ENCODE data around the gene PCGF2.
A peak's percentile ranks its signal among the peaks of the same experiment; 100 is the strongest.

The PCGF2 gene

DNA sequence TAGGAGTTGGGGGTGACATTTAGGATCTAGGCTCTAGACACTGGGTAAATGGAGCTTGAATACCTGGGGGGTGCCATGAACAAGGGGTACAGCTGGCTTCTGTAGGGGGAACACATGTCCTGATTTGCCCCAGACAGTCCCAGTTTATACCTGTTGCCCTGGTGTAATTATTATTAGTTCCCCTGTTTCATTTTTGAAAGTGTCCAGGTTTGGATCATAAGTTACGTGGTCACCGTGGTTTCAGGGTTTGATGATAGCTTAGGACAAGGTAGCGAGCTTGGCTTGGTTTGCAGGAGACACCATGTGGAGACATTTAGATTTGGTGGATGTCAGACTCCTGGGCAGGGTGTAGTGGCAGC lies 37.6 kb downstream of the PCGF2 start:
- DNase-seq (ENCODE audit: low read depth), result no peak
- H3K4me3 ChIP-seq (ENCODE audit: low read length), result no peak overlapping the region
- TF ChIP-seq, protein P1, sequence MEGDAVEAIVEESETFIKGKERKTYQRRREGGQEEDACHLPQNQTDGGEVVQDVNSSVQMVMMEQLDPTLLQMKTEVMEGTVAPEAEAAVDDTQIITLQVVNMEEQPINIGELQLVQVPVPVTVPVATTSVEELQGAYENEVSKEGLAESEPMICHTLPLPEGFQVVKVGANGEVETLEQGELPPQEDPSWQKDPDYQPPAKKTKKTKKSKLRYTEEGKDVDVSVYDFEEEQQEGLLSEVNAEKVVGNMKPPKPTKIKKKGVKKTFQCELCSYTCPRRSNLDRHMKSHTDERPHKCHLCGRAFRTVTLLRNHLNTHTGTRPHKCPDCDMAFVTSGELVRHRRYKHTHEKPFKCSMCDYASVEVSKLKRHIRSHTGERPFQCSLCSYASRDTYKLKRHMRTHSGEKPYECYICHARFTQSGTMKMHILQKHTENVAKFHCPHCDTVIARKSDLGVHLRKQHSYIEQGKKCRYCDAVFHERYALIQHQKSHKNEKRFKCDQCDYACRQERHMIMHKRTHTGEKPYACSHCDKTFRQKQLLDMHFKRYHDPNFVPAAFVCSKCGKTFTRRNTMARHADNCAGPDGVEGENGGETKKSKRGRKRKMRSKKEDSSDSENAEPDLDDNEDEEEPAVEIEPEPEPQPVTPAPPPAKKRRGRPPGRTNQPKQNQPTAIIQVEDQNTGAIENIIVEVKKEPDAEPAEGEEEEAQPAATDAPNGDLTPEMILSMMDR (conservative IDR thresholded peaks at IDR 0.05; ENCODE audit: low read depth, low read length), result no peak

DNA sequence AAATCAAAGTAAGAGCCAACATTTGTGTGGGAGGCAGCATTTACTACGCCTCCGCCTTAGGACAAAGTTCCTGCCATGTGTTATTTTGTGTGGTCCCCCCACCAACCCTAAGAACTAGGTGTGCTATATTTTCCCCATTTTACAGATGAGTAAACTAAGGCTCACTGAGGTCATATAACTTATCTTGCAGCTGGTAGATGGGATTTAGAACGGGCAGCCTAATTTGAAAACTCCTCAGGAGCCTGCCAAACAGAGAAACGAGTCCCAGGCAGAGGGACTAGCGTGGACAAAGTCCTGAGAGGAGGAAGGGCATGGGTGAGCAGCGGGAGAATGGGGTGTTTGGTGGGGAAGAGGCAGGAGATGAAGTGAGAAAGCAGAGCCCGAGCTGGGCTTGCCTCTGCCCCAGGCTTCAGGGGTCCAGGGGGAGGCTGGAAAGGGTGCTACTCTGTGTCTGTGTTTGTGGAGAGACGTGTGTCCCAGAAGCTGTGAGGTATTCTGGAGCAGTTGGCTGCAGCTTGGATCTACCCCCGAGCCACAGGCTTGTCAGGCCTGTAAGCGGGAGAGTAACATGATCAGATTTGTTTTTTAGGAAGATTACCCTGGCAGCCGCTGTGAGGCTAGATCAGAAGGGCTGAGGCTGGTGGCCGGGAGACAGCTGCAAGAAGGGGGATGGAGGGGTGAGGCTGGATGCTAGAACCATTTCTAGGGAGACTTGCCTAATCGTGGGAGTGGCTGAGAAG lies 38.1 kb downstream of the PCGF2 start:
- DNase-seq (ENCODE audit: low read depth), result no peak
- TF ChIP-seq, protein P1 (conservative IDR thresholded peaks at IDR 0.05; ENCODE audit: low read depth, low read length), result no peak
- H3K4me3 ChIP-seq (ENCODE audit: low read length), result no peak overlapping the region

DNA sequence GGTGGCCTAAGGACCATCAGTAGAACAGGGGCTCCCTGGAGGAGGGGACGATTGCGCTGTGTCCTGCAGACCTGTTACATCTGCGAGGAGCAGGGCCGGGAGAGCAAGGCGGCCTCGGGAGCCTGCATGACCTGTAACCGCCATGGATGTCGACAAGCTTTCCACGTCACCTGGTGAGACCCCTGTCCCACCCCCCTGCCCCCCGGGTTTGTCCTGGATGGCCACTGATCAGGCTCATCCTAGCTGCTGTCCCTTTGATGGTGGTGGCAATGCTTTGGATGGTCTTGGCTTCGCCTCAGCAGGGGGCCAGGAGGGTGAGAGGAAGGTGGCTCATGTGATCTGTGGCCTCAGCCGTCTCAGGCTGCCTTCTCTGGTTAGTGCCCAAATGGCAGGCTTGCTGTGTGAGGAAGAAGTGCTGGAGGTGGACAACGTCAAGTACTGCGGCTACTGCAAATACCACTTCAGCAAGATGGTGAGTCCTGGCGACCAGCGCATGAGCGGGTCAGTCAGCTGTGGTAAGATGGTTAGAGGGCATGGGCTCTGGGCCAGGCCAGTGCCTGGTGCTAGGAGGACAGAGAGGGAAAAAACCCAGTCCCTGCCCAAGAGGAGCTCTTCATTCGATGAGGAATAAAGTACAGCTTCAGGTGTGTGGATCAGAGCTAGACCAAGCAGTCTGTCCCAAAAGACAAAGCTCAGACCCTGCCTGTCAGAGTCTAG lies 38.9 kb downstream of the PCGF2 start:
- no peak overlapping the region for H3K4me3 ChIP-seq (ENCODE audit: low read length)
- TF ChIP-seq, protein P1 (conservative IDR thresholded peaks at IDR 0.05; ENCODE audit: low read depth, low read length), result no peak
- no peak for DNase-seq (ENCODE audit: low read depth)

DNA sequence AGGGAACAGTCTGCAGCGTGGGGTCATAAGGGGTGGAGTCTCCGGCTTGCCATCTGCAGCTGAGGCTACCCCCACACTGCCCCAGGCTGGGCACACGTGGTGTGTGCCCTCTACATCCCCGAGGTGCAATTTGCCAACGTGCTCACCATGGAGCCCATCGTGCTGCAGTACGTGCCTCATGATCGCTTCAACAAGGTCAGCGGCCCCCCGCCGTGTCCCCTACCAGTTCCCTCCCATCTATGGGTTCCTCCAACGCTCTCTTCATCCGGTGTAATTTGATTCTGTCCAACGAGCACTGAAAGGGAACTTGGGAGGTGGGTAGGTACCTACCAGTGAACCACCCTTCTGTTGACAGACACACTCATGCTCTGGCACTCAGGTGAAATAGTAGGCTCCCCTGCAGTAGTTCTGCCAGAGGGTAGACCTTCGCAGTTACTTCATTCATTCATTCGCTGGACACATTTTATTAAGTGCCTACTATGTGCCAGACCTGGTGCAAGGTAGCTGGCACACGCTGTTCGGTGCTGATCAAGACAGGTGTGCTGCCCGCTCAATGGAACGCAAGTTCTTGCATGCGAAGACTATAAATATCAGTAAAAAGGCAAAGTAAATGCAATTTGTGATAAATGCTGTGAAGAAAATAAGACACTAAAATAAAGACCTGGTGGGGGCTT lies 40.3 kb downstream of the PCGF2 start:
- TF ChIP-seq, protein P1 (conservative IDR thresholded peaks at IDR 0.05; ENCODE audit: low read depth, low read length), result no peak
- no peak for DNase-seq (ENCODE audit: low read depth)
- no peak overlapping the region for H3K4me3 ChIP-seq (ENCODE audit: low read length)

DNA sequence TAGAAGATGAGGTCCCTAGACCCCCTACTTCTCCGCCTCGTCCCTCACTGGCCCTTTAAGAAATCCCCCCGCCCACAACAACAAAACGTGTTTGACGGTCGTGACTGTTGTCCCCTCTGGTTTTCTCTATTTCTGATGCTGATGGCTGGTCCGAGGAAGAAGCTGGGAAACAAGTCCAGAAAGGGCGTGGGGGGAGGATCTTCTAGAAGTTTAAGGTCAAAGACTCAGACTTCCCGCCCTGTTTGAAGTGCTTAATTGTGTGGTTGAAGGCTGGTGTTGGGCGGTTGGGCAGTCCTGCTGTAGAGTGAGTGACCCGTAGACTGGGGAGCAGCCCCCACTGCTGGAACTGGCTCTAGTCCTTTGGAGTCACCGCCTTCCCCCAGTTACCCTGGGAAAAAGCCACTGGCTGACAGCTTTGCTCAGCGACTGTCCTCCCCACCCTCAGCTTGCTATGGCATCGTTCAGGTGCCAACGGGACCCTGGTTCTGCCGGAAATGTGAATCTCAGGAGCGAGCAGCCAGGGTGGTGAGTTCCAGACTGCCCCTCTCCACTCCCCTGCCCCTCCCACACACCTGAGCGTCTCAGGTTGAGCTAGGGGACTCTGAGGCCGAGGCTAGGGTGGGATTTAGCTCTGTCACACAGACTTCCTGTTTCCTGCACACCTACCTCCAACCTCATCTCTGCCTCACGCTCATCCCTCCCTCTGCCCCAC lies 41.5 kb downstream of the PCGF2 start:
- TF ChIP-seq, protein P1 (conservative IDR thresholded peaks at IDR 0.05; ENCODE audit: low read depth, low read length), result no peak
- no peak for DNase-seq (ENCODE audit: low read depth)
- H3K4me3 ChIP-seq (ENCODE audit: low read length), result peak overlapping the region; percentile 76

DNA sequence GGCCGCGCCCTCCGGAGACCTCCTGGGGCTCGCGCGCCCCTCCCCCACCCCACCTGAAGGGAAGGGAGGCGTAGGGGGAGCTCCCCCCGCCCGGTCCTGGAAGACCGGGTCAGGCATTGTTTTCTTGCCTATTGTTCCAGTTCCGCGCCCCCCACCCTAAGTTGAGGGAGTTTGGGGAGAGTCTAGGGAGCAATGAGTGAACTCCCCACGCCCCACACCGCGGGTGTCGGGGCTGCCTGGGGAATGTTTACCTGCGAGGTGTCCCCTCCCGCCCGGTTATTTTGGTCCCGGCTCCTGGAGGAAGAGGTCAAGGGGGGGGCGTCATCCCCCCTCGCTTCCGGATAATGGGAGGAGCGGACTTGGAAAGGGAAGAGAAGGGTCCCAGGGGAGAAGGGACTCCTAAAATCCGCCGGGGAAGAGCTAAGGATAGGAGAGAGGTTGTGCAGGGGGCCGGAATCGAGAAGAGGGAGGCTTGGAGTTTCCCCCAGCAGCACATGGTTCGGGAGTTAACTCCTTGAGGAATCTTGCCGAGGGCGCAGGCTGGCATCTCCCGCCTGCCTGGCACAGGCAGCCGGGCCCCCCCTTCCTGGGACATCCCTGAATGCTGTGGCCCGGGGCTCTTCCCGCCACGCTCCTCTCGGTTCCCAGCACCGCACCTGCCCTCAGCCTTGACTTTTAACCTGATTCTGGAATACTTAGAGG lies 42.2 kb downstream of the PCGF2 start:
- TF ChIP-seq, protein P1 (conservative IDR thresholded peaks at IDR 0.05; ENCODE audit: low read depth, low read length), result no peak
- peak overlapping the region; percentile 76 for H3K4me3 ChIP-seq (ENCODE audit: low read length)
- DNase-seq (ENCODE audit: low read depth), result no peak
